GM12891 (cell line): Measurements from ENCODE around the gene GALNT9.
"Not testable (repeated sequence)": the region's sequence is repeated elsewhere in the genome, so short reads cannot be mapped to it uniquely, and the experiment has no call there.

Experiments used
- PAX5 ChIP-seq: IDR thresholded peaks from 2 replicates; pipeline ENCODE4 v1.6.1; 2011; ENCODE audit warnings: low read length, moderate library complexity, mild to moderate bottlenecking; ENCODE audit not compliant: insufficient read depth, severe bottlenecking
- POLR2A ChIP-seq: IDR thresholded peaks from 2 replicates; pipeline ENCODE4 v1.6.1; 2011; ENCODE audit warnings: low read depth, low read length, control low read depth
- SPI1 ChIP-seq: IDR thresholded peaks from 2 replicates; pipeline ENCODE4 v1.6.1; 2011; ENCODE audit warnings: low read depth, low read length, control low read depth
- TAF1 ChIP-seq: IDR thresholded peaks from 2 replicates; pipeline ENCODE4 v1.6.1; 2011; ENCODE audit warnings: low read depth, low read length, control low read depth

DNA sequence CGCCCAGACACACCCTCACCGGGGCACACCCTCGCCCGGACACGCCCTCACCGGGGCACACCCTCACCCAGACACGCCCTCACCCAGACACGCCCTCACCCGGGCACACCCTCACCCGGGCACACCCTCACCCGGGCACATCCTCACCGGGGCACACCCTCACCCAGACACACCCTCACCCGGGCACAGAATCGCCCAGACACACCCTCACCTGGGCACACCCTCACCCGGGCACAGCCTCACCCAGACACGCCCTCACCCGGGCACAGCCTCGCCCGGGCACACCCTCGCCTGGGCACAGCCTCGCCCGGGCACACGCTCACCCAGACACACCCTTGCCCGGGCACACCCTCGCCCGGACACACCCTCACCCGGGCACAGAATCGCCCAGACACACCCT is 24.5 kb downstream of the GALNT9 start:
- TF ChIP-seq TAF1, POLR2A, SPI1, PAX5: not testable (repeated sequence)
